HG03575 (cell line): ENCODE results near the gene JAG1.

Experiments
- ATAC-seq: cut with Tn5 transposase; IDR thresholded peaks from one replicate; pipeline ENCODE4 v1.9.1; 2021; ENCODE audit not compliant: unreplicated experiment, insufficient number of reproducible peaks, low FRiP score; ENCODE audit errors: extremely low read depth

The JAG1 gene

DNA sequence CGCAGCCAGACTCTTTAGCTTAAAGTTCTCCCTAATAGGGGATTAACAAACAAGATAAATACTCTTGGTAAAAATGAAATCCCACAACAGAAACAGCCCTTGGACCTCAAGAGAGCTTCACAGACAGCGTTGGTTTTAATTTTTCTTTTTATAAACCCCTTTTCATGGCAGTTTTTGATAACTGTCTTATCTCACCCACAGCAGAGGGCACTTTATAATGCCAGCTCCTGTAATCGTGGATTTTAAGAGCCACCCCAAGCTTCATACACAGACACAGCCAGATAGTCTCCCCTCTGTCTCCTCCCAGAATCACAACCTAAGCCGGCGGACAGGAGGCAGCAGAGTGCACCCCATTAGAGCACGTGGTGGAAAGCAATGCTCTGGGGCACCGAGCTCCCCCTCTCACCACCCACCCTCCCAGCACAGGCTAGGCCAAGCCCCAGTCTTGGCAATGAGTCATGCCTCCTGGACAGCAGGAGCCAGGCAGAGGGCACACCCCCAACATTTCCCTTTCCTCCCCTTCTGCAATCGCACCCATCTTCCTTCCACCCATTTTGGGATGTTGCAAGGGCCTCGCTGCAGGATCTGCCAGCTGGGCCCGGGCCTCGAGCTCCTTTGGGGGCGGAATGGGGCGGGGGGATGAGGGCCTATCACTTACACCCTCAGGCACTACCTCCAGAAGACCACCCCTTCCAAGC, 2.4 kb downstream of the JAG1 start:
- peak; percentile 26 for ATAC-seq

DNA sequence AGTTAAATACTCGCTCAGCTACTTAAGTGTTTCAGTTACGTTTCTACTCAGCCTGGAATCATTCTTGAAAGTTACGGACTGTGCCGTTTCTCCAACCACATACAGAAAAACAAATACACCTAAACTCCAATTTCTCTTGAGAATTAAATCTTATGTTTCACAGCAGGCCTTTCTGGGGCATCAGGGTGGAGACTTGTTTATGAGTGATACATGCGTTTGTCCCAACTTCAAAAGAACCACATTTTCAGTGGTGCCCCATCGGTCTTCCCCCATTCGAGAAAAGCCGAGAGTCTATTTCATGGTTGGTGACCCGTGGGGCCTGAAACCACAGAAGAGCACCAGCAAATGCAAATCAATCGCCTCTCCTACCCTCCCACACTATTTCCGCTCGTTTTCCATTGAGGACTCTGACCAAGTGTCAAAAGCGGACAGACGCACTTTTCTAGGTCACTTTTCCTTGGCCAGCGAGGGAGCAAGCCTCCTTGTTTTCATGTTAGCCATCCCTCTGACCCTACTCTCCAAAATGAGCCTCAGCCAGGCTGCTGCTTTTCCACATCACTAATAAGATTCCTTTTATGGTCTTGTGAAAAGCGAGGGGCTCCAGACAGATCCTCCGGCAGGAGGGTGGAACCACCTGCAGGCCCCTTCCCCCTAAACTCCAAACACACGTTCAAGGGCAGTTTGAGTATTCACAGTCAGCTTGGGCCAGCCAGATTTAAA, 3.1 kb downstream of the JAG1 start:
- ATAC-seq = no peak

DNA sequence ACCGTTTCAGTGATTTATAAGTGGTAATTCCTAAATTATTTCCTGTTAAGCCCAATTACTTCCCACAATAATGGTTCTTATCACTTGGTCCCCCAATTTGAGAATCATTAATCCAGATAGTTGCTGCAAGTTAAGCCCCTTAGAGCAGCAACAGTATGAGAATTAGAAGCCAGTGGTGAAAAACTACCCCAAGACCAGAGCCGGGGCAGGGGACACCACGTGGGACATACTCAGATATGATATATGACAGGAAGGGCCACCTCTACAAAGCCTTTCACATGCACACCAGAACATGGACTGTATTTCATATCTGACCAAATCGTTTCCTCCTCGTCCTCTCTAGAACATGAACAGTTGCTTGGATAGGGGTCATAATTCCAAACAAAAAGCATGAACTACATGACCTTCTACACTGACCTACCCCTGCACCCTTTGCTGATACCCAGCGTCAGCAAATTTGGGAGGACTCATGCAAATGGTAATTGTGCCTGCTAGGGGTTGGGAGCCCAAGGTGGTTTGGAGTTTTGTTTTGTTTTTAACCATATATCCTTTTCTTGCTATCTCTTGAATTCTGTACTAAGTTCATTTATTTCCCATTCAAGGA, 3.9 kb downstream of the JAG1 start:
- ATAC-seq = no peak

DNA sequence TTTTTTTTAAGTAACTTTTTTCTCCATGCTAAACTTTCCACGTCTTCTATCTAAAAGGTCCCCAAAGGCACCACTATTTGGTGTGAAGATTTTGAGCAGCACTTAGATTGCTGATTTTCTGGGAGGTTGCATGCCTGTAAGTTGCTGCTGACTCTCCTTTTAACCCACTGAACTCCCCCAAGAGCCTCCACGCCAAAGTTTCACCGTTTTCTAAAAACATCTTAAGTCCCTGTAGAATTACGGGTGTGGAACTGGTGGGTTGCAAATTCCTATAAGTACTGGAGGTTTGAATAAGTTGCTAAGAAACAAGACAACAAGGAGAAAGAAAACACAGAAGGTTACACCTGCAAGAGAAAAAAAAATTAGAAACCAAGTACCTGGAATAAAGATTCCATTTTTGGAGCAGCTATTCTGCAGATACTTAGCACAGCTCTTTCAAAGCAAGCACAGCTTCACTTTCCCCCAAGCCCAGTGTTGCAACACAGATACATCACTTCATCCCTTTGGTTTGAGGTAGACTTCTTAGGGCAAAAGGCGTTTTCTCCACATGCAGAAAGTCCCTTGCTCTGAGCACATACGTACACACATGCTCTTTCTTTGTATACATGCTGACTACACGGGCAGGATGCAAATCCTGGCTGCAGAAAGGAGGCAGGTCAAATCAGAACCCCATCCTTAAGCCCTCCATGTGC, 5.0 kb downstream of the JAG1 start:
- ATAC-seq = no peak

DNA sequence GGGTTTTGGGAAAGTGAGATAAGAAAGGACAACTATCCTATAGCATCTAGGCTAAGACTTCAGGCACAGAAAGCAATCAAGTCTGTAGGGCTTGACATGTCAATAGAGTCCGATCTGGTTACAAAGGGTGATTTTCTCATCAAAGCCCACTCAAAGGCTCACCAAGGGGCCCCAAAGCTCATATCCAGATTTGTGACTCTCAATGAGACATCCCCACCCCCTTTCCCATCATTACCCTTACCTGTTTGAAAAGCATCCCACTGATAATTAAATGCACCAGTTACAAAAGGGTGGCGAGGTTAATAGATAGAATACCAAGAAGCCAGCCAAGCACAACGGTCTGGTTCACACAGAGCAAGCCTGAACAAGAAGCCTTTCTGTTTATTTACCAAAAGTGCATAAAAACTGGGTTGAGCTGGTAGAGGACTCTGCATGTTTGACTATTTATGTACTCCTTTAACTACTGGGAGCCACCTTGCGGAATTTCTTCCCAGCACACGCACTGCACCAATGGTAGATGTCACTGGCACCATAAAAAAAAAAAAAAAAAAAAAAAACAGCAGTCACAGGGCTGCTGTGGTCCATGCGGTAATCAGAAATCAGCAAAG, 6.1 kb downstream of the JAG1 start:
- ATAC-seq = no peak

DNA sequence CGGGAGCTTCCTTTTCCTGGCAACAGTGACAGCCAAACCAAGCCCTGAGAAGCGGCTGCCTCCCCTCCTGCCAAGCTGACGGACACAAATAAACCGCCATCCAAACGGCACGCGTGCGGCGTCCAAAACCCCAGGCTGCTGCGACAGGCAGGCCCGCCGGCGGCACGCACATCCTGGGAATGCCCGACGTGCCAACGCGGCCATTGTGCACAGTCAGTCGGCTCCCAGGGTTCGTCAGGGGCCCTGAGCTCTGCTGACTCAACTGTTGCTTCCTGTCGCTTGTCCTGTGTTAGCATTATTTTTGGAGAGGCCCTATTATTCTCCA, 6.8 kb downstream of the JAG1 start:
- no peak for ATAC-seq

DNA sequence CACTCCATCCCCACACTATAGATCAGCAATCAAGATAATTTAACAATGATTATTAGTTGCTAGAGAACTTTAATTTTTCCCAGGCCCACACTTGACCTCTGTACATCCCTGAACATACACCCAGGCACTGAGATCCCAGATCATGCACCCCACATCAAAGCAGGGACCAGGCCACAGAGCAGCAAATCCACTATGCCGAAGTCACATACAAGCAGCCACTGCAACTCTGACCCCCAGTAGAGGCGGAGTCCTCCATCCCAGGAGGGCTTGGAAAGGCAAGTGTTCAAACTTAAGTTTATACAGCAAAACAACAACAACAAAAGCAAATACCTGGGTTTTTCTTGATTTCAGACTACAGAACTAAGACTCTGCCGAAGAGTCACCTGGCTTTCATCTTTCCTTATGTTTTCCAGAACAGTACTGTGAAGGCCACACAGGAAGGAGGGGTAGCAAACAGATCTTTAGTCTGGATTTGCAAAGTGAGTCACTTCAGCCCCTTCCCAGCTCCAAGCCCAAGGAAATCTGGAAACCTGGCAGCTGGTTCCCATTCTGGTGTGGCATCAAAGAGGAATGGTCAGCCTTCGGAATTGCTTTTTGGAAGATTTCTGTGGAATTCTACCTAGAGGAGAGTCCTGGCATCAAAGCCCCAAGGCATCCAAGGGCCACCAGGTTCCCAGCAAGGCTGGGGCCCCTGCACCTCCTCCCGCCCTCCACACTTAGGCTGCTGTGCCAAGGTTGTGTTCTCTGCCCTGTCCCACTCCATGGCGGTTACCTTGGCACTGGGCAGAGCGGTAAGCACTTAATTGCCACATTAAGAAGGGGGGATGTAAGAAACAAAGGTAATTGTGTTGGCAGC, 7.3 kb downstream of the JAG1 start:
- ATAC-seq = no peak

DNA sequence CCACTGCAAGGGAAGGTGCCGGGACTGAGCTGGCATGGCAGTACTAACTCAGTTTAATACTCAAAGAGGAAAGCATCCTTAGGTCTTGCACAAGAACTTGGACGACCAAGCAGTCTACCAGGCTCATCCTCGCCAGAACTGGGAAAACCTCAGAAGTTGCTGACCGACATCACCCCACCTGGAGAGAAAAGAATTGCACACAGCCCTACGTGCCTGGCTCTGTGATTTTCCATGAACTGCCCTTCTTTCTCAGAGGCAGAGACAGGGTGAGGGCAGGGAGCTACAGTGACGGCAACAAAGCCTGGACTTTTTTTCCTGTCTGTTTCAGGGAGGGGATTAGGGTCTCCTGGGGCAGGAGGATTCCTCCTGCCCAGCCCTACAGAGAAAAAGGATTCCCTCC, 8.0 kb downstream of the JAG1 start:
- no peak for ATAC-seq

DNA sequence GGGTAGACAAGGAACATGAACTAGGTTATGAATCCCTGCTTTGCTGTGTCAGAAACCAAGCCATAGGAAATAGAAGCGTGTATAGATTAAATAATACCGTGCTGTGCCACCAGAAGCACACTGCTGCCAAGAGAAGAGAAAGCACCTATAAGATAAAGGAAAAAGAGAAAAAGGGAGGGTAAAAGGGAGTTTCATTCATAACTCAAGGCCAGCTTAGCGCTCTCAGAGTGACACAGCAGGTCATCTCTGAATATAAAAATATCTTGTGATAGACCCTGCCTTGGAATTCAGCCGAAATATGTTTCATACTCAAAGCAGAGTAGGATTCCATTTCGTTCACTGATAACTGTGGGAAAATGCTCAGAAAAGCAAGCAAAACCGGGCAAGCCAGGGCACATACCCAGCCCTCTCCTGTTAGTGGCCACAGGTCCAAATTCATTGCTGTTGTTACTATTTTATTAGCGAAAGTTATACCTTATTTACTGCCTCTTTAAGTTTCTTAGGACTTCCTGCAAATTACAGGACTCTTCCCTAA, 8.7 kb downstream of the JAG1 start:
- ATAC-seq = no peak

DNA sequence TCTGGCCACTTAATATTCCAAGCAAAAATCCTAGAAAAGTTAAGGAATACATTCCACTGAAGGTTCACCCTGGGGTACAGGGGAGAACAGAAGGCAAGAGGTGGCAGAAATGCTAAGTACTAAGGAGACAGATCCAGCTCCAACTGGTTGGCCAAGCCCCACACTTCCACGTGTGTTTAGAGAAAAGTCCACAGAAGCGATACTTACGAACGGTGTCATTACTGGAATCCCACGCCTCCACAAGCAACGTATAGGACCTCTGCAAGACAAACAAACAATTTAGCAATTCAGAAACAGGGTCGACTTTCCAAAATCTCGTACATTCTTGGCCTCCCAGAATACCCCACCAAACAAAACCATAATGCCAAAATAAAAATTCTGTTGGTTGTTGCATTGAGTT, 10.0 kb downstream of the JAG1 start:
- no peak for ATAC-seq

DNA sequence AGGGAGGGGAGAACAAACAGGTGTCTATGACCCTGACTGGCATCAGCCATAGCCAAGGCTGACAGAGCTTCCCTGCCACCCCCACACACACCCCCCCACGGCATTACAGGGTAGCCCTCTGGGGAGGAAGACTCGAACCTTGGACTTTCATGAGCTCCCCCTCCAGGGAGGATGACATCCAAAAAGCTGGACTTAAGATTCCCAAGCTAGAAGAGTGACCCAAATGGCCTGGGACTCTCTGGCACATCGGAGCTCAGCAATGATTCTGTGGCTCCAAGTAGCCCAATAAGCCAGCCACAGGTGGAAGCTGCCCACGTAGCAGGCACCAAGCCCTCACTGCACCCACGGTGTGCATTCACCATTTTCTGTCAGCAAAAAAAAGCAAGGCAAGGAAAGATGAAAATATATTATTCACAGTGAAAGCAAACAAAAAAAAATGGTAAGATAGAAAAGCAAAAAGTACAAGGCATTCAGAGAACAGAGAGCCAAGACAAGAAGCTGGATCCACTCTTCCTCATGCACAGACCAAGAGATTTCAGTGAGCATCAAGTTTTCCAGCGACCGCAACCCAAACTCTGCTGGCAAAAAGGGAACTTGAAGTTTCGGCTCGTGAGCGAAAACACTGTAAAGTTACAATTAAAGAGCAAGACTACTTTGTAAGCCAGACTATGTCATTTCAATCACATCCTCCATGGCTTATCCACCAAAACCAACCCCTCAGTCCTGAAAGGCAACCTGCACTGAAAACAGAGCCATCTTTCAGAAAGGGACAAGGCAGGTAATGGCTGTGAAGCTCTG, 10.9 kb downstream of the JAG1 start:
- ATAC-seq = no peak

DNA sequence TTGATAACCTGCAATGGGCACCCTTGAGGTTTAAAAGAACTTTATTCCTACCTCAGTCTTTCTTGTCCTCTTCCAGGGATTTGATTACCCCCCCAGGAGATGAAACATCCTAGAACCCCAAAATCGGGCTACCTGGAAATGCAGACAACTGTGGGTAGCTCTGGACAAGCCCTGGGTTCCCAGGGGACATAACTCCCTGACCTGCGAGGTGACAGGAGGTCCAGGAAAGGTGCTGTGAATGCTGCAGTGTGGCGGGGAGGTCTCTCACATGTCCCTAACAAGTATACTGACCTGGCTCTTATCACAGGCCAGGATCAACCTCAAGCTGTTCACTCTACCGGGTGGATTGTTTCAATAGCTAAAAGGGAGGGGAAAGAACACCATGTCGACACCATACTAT, 11.6 kb downstream of the JAG1 start:
- no peak for ATAC-seq

DNA sequence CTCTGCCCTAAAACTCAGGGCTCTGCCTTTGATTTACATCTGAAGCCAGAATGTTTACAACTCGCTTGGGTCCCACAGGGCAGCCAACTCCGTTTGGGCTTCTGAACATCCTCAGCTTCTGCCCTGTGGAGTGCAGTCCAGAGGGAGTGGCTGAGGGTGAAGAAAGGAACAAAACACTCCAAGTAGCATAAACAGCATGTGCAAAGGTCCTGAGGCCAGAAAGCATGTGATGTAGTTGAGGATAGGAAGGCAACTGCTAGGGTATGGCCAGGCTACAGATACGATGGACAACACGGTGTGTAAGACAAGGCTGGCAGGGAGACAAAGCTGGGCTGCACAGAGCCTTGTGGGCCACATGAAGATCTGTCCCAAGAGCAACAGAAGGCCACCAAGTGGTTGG, 12.5 kb downstream of the JAG1 start:
- ATAC-seq = no peak

DNA sequence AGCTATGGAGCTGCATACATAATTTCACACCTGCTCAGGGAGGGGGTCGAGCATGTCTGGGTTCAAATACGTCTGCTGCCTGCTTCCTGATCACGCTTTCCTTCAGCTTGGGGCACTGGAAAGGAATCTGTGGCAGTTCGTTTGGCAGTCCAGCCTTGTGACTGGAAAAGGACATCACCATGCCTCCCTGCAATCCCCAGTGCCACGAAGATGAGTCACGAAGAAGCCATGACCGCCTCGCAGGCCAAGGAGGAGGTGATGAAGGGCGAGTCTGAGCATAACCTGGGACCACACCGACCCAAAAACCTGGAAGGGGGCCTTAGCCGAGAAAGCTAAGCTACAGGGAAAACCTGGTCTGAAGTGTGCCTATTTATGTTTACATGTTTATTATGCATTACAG, 13.1 kb downstream of the JAG1 start:
- no peak for ATAC-seq

DNA sequence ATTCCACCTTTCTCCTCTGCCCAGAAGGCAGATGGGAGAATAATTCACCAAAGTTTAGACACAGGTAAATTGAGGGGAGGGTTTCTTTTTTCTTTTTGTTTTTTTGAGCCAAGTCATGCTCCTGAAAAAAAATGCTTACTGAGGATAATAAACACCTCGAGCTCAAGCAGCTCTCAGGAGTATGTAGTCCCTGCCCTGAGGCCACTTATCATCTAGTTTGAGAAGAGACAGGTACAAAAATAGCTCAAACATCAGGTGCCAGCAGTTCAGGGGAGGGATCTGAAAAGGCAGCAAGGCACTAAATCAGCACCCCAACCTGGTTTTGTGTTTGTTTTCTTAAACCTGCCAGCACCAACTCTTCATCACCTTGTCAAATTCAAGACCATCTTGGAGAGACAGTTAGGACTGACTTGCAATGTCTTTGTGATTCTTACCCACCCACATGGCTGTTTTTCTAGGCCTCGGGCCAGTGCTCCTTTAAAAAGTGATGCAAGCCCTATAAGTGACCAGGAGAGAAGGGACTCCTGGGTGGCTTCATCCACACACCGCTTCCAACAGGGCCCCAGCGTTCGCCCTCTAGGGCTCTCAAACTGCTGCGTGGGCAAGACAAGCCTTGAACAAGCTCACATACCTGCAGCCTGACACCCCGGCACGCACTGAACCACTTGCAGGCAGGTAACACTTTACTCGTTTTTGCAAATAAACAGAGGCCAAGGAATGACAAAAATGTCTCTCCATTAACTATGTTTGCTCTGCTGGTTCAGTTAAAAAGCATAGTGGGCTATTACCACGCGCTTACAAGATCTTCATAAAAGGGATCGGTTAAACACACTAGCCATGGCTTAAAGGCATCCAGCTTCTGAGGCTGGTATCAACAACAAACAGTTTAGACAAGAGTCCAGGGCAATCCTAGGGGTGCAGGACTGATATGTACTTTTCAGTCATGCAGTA, 13.9 kb downstream of the JAG1 start:
- ATAC-seq = no peak

DNA sequence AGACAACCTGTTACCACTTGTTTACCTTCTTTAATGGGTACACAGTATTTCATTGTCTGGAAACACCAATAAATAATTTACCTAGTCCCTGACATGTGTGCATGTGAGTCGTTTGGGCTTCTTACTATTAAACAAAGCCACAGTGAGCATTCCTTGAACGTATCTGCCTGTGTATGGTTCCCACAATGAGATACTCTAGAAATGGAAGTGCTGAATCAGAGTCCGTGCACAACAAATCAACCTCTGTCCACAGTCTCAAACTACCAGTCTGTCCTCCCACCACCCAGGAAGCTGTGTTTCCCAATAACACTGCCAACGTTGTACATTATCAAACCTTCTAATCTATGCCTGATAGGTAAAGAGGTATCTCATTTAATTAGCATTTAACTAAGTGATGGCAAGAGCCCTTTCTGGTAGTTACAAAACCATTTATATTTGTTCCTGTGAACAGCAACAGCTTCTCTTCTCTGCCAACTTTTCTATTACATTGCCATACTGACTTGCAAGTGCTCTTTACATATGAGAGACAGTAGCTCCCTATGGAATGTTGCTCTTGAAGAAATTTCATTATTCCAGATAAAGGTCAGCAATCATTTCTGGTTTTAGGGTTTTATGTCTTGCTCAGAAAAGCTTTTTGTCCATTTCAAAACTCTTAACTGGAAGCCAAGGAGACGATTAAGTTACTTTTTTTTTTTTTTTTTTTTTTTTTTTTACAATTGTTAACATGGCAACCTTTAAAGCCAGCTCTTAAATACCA, 14.7 kb downstream of the JAG1 start:
- no peak for ATAC-seq
